SK-N-SH treated with all-trans-retinoic acid at 6 μM for 48 hours (cell line): ENCODE data around the gene SENP1.

Experiments used
- ATAC-seq: fragments of 200-7000 bp; cut with Tn5 transposase; 3 replicates; pipeline ENCODE4 v1.9.1; 2020; ENCODE audit warnings: mild to moderate bottlenecking, moderate library complexity
- BACH2 ChIP-seq: fragments of 250-450 bp; sonication (Bioruptor Pico); IDR thresholded peaks from 2 replicates; pipeline ENCODE4 v1.9.0; 2021; ENCODE audit warnings: mild to moderate bottlenecking, borderline replicate concordance
- CREB5 ChIP-seq: fragments of 250-450 bp; sonication (Bioruptor Pico); IDR thresholded peaks from 2 replicates; pipeline ENCODE4 v1.5.1; 2020; ENCODE audit warnings: low read depth, mild to moderate bottlenecking, moderate library complexity
- ESRRG ChIP-seq: fragments of 250-450 bp; sonication (Bioruptor Pico); IDR thresholded peaks from 2 replicates; pipeline ENCODE4 v1.6.1; 2021; ENCODE audit warnings: mild to moderate bottlenecking
- GLIS3 ChIP-seq: fragments of 250-450 bp; sonication (Bioruptor Pico); IDR thresholded peaks from 2 replicates; pipeline ENCODE4 v1.5.0; 2020; ENCODE audit warnings: mild to moderate bottlenecking, moderate library complexity
- ISL1 ChIP-seq: fragments of 250-450 bp; sonication (Bioruptor Pico); IDR thresholded peaks from 2 replicates; pipeline ENCODE4 v2.1.2; 2022; ENCODE audit warnings: mild to moderate bottlenecking, moderate library complexity
- OSR1 ChIP-seq: fragments of 250-450 bp; sonication (Bioruptor Pico); IDR thresholded peaks from 2 replicates; pipeline ENCODE4 v1.8.0; 2022; ENCODE audit warnings: moderate library complexity, mild to moderate bottlenecking, inconsistent platforms
- PATZ1 ChIP-seq: fragments of 250-450 bp; sonication (Bioruptor Pico); IDR thresholded peaks from 2 replicates; pipeline ENCODE4 v1.8.0; 2020; ENCODE audit warnings: mild to moderate bottlenecking, moderate library complexity, borderline replicate concordance
- POU6F1 ChIP-seq: fragments of 250-450 bp; sonication (Bioruptor Pico); IDR thresholded peaks from 2 replicates; pipeline ENCODE4 v1.8.0; 2021; ENCODE audit warnings: low read depth, mild to moderate bottlenecking, moderate library complexity, borderline replicate concordance
- PPARA ChIP-seq: fragments of 250-450 bp; sonication (Bioruptor Pico); IDR thresholded peaks from 2 replicates; pipeline ENCODE4 v1.5.0; 2020; ENCODE audit warnings: mild to moderate bottlenecking, borderline replicate concordance
- RARB ChIP-seq: fragments of 250-450 bp; sonication (Bioruptor Pico); IDR thresholded peaks from 2 replicates; pipeline ENCODE4 v1.8.0; 2021; ENCODE audit warnings: mild to moderate bottlenecking, moderate library complexity
- TCF4 ChIP-seq: fragments of 250-450 bp; sonication (Bioruptor Pico); IDR thresholded peaks from 2 replicates; pipeline ENCODE4 v1.8.0; 2021; ENCODE audit warnings: mild to moderate bottlenecking, moderate library complexity, borderline replicate concordance
- TOX ChIP-seq: fragments of 250-450 bp; sonication (Bioruptor Pico); IDR thresholded peaks from 2 replicates; pipeline ENCODE4 v1.8.0; 2021; ENCODE audit warnings: mild to moderate bottlenecking, moderate library complexity, borderline replicate concordance
- TSHZ2 ChIP-seq: fragments of 250-450 bp; sonication (Bioruptor Pico); IDR thresholded peaks from 2 replicates; pipeline ENCODE4 v1.5.0; 2020; ENCODE audit warnings: mild to moderate bottlenecking, moderate library complexity
- ZC3H10 ChIP-seq: fragments of 250-450 bp; sonication (Bioruptor Pico); IDR thresholded peaks from 2 replicates; pipeline ENCODE4 v1.5.1; 2021; ENCODE audit warnings: mild to moderate bottlenecking, moderate library complexity
- ZFP3 ChIP-seq: fragments of 250-450 bp; sonication (Bioruptor Pico); IDR thresholded peaks from 2 replicates; pipeline ENCODE4 v1.5.0; 2020; ENCODE audit warnings: mild to moderate bottlenecking, moderate library complexity
- ZFP30 ChIP-seq: fragments of 450-650 bp; formaldehyde crosslinking; IDR thresholded peaks from 2 replicates; pipeline ENCODE4 v1.5.0; 2022; ENCODE audit warnings: mild to moderate bottlenecking, moderate library complexity
- ZNF565 ChIP-seq: fragments of 450-650 bp; formaldehyde crosslinking; conservative IDR thresholded peaks from 2 replicates; pipeline ENCODE4 v1.5.0; 2020; ENCODE audit warnings: low read depth, mild to moderate bottlenecking, moderate library complexity
- ZNF70 ChIP-seq: fragments of 450-650 bp; formaldehyde crosslinking; IDR thresholded peaks from 2 replicates; pipeline ENCODE4 v1.5.0; 2020; ENCODE audit warnings: mild to moderate bottlenecking, moderate library complexity
- ZNF8 ChIP-seq: fragments of 450-650 bp; formaldehyde crosslinking; IDR thresholded peaks from 2 replicates; pipeline ENCODE4 v1.5.0; 2020; ENCODE audit warnings: mild to moderate bottlenecking, moderate library complexity

Gene SENP1

GRCh38 chr12:48026060-48026827 is 79.6 kb downstream of the SENP1 start:
- ATAC-seq, result no peak
- TF ChIP-seq GLIS3 (CRISPR knock-in tag), result no peak
- no peak for TF ChIP-seq ESRRG

GRCh38 chr12:48025281-48025680 is 80.6 kb downstream of the SENP1 start:
- ATAC-seq, result no peak
- no peak for TF ChIP-seq ZC3H10
- TF ChIP-seq OSR1 (CRISPR knock-in tag), result no peak
- no peak for TF ChIP-seq ESRRG
- TF ChIP-seq ZNF565 (CRISPR knock-in tag), result no peak
- no peak for TF ChIP-seq POU6F1
- no peak for TF ChIP-seq CREB5 (CRISPR knock-in tag)
- TF ChIP-seq PPARA (CRISPR knock-in tag), result no peak
- no peak for TF ChIP-seq PATZ1 (CRISPR knock-in tag)
- no peak for TF ChIP-seq TSHZ2
- no peak for TF ChIP-seq ZNF70 (CRISPR knock-in tag)
- TF ChIP-seq BACH2 (CRISPR knock-in tag), result no peak
- no peak for TF ChIP-seq ZFP3 (CRISPR knock-in tag)

GRCh38 chr12:48024735-48025134 is 81.1 kb downstream of the SENP1 start:
- no peak for ATAC-seq
- no peak for TF ChIP-seq TSHZ2
- TF ChIP-seq TOX (CRISPR knock-in tag), result no peak
- TF ChIP-seq ISL1, result no peak
- TF ChIP-seq RARB (CRISPR knock-in tag), result no peak
- TF ChIP-seq ZFP30, result no peak
- TF ChIP-seq ZFP3 (CRISPR knock-in tag), result no peak
- no peak for TF ChIP-seq POU6F1
- TF ChIP-seq OSR1 (CRISPR knock-in tag), result no peak
- no peak for TF ChIP-seq TCF4 (CRISPR knock-in tag)
- TF ChIP-seq ZNF8 (CRISPR knock-in tag), result no peak
